HCEC 1CT (cell line): ENCODE measurements around the gene LRRC8E.
"Not testable (repeated sequence)": the region's sequence is repeated elsewhere in the genome, so short reads cannot be mapped to it uniquely, and the experiment has no call there.

Source experiments
- DNase-seq: peaks from one replicate; pipeline ENCODE4 v3.0.0-alpha.2; 2017

LRRC8E gene

DNA sequence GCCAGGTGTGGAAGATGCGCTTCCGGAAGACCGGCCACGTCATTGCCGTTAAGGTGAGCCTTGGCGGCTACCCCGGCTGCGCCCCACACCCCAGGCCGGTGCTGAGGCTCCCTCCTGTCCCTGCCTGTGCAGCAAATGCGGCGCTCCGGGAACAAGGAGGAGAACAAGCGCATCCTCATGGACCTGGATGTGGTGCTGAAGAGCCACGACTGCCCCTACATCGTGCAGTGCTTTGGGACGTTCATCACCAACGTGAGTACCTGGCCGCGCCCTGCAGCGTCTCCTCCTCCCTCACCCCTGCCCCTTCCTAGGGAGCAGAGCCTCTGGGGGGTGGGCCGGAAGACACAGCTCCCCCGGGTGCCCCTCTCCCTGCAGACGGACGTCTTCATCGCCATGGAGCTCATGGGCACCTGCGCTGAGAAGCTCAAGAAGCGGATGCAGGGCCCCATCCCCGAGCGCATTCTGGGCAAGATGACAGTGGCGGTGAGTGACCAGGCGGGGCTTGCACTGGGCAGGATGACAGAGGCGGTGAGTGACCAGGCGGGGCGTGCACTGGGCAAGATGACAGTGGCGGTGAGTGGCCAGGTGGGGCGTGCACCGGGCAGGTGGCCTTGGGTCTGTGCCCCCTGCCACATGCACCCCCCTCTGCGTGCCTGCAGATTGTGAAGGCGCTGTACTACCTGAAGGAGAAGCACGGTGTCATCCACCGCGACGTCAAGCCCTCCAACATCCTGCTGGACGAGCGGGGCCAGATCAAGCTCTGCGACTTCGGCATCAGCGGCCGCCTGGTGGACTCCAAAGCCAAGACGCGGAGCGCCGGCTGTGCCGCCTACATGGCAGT is 22.2 kb downstream of the LRRC8E start:
- no peak for DNase-seq

DNA sequence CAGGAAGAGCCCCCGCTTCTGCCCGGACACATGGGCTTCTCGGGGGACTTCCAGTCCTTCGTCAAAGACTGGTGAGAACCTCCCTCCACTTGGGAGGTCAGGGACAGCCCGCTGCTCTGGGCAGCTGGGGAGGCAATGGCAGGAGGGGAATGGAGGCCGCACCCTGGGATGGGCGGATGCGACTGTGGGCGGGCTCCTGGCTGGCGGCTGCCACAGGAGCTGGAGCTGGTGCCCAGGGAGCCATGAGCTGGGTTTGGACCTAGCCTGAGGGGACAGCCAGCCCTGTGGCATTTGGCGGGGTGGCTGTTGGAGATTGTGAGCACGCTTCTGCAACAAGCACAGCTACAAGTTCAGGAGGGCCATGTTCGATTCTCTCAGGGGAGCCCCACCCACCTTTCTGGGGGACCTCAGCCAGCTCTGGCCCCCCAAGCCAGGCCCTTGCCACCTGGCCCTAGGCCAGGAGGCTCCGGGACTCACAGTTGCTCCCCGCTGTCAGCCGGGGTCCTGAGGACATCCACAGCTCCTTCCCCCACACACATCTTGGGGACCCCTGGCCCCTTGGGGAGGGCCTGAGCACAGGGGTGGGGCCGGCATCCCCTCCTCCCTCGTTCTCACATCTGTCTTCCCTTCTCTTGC is 23.3 kb downstream of the LRRC8E start:
- no peak for DNase-seq

DNA sequence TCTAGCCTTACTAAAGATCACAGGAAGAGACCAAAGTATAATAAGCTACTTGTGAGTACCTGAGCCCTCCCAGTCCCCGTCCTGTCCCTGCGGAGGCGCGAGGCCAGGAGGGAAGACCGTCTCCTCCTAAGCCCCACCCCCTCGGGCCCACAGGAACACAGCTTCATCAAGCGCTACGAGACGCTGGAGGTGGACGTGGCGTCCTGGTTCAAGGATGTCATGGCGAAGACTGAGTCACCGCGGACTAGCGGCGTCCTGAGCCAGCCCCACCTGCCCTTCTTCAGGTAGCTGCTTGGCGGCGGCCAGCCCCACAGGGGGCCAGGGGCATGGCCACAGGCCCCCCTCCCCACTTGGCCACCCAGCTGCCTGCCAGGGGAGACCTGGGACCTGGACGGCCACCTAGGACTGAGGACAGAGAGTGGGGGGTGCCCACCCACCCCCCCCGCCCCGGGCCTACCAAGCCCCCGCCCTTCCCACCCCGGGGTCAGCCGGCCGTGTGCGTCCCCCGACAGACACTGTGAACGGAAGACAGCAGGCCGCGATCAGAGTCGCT is 23.9 kb downstream of the LRRC8E start:
- DNase-seq: no peak

DNA sequence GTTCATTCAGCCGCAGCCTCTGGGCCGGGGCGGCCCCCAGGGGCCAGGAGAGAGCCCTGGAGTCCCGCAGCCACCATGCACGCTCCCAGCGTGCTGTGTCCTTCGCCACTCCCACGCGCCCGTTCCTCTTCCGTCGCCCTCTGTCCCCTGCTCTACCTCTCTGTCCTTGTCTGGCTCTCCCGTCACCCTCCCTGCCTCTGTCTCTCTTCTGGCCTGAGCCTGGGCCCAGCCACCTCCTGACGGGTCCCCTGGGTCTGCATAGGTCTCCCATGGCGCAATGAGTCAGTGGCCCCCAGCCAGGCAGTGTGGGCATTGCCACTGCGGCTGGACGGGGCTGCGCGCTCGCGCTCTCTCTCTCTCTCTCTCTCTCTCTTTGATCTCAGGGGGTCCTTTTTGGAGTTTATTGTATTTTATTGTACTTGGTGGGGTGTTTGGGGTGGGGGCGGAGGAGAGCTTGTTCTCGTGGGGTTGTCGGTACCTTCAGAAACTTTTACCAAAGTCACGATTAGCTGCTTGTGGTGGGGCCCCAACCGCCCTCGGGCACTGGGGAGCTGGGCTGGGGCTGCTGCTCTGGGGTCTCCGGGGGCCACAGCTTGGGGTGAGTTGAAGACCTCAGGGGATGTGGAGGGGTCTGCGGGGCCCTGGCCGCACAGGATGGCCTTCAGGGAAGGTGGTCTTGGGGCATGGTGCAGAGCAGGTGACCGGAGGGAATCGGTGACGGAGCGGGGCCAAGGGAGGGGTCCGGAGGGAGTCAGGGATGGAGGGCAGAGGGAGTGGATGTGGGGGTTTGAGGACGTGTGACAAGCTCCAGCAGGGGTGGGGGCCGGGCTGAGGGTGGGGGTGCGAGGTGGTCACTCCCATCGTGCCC is 24.6 kb downstream of the LRRC8E start:
- no peak for DNase-seq

DNA sequence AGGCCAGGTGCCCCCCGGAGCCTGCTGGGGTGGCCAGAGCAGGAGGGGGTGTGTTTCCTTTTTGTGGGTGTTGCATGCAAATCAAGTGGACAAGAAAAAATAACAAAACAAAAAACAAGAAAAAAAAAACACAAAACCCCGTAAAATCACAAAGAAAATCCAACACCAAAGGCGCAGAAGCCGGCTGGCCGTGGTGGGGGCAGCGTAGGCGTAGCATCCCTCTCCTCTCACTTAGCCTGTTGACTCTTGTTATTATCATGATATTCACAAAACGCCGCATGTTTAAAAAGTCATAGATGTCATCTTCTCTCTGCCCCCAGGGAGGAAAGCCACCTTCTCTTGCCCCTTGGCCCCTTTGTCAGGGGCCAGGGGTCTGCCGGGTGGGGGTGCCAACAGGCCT is 25.3 kb downstream of the LRRC8E start:
- DNase-seq: no peak

DNA sequence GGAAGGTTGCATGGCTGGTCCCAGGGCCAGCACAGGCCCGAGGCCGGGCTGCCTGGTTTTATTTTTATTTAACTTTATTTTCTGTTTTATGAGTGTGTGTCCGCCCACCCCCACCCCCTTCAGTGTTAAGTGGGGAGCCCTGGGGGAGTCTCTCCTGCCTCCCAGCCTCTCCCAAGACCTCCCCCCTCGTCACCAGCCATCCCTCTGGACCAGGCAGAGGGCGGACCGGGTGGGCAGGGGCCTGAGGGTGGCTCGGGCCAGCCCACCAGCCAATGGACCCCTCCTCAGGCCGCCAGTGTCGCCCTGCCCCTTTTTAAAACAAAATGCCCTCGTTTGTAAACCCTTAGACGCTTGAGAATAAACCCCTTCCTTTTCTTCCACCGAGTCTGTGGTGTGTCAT is 25.8 kb downstream of the LRRC8E start:
- no peak for DNase-seq

DNA sequence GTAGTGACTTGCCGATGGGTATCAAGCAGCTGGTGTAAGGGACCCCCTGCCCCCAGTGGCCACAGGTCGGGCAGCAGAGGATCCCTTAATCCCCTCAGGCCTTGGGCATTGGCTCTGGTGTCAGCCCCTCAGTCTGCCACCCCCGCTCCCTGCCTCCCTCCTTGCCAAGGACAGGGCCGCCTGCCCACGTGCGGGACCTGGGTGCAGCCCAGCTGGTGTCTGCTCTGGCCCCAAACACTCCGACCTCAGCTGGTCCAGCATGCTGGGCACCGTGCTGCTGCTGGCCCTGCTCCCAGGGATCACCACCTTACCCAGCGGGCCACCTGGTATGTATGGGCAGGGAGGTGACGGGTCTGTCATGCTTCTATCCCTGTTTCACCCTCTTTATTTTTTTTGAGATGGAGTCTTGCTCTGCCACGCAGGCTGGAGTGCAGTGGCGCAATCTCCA is 26.3 kb downstream of the LRRC8E start, which contains the start of gene TGFBR3L:
Gene TGFBR3L (plus strand): TSS at position 233 of the 448 bp plus-strand sequence.
- no peak for DNase-seq

DNA sequence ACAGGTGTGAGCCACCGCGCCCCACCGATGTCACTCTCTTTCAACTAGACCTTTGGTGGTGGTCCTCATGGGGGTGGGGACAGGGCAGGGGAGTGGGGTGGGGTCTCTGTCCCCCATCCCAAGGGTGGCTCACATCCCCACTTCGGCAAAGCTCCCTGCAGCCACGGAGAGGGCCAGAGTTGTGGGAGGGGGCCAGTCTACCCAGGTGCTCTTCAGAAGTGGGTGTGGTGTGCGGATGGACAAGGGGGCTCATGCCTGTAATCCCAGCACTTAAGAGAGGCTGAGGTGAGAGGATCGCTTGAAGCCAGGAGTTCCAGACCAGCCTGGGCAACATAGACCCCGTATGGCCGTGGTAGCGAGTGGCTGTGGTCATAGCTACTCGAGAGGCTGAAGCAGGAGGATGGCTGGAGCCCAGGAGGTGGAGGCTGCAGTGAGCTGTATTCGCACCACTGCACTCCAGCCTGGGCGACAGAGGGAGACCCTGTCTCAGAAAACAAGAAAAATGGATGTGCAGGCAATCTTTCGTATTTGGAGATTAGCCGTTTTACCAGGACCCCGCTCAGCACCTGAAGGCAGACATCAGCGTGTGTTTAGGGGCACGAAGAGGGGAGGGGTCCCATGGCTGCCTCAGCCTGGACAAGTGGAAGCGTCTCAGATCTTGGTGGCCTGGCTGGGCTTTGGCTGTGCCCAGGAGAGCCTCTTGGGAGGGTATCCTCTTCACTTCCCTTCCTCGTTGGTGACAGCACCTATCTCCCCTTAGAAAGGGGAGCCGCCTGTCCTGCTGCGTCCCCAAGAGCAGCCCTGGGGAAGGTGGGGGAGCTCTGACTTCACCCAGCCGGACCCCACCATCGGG is 27.2 kb downstream of the LRRC8E start:
- DNase-seq: no peak

DNA sequence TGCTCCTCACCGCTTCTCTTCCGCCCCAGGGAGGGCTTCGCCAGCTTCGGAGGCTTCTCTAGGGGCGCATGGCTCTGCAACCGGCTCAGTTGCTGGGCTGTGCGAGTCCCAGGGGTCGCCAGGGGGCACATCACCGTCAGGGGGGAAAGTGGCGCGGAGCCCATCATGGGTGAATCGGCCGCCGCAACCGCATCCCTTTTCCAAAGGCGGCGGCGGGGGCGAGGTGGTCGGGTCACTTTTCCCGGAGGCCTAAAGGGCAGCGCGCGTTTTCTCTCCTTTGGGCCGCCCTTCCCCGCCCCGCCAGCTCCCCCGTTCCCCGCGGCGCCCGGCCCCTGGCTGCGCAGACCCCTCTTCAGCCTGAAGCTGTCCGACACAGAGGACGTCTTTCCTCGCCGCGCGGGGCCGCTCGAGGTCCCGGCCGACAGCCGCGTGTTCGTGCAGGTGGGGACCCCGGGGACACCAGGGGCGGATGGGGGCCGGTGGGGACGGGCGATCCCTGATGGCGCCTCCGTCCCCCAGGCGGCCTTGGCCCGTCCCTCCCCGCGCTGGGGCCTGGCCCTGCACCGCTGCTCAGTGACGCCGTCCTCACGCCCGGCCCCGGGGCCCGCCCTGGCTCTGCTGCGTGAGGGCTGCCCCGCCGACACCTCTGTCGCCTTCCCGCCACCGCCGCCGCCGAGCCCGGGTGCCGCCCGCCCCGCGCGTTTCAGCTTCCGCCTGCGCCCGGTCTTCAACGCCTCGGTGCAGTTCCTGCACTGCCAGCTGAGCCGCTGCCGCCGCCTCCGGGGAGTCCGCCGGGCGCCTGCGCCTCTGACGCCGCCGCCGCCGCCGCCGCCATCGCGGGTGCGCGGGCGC is 28.0 kb downstream of the LRRC8E start:
- DNase-seq: peak; percentile 36

DNA sequence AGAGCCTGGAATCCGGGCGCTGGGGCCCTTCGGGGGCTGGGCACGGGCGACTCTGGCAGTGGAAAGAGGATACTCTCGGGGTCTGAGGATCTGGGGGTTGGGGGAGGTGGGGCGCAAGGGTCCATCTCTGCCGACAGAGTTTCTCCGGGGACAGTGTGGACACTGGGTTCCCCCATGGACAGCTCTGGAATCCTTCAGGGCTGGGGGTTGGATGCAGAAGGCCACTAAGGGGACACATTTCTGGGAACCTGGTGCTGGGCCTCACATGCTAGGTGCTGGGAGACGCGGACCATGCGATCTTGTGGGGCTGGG is 28.6 kb downstream of the LRRC8E start:
- DNase-seq: no peak

DNA sequence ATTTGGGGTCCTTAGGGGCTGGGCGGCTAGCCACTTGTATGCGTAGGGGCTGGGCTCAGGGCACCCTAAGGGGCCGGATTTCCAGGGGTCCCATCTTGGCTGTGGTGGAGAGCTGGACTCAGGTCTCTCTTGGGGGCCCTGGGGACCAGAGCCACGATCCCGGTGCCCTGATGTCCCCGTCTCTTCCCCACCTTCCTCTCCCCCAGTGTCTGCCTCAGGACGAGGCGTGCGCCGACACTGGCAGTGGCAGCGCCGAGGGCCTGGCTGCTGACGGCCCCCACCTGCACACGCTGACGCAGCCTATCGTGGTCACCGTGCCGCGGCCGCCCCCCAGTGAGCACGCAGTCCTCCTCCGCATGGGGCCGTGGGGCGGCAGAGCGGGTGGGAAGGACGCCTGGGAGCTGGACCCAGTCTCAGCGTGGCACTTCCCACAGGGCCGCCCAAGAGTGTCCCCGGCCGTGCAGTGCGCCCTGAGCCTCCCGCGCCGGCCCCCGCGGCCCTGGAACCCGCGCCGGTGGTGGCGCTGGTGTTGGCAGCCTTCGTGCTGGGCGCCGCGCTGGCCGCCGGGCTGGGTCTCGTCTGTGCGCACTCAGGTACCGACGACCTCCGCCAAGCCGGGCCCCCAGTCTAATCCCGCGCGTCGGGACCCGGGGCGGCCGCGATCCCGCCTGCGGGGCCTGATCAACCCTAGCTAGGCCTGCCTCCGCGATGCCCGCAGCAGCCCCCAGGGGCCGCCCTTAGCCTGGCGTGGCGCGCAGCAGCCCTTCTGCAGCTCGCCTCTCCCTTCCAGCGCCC is 29.2 kb downstream of the LRRC8E start:
- DNase-seq: peak; percentile 46

DNA sequence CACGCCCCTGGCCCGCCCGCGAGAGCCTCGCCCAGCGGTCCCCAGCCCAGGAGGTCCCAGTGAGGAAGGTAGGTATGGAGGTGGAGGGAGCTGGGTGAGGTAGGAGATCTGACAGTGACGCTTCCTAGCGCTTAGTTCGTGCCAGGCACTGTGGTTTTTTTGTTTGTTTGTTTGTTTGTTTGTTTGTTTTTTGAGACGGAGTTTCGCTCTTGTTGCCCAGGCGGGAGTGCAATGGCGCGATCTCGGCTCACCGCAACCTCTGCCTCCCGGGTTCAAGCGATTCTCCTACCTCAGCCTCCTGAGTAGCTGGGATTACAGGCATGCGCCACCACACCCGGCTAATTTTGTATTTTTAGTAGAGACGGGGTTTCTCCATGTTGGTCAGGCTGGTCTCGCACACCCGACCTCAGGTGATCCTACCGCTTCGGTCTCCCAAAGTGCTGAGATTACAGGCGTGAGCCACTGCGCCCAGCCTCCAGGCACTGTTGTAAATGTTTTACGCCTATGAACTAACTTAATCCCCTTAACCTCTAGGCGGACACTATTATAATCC is 29.8 kb downstream of the LRRC8E start:
- DNase-seq: not testable (repeated sequence)

DNA sequence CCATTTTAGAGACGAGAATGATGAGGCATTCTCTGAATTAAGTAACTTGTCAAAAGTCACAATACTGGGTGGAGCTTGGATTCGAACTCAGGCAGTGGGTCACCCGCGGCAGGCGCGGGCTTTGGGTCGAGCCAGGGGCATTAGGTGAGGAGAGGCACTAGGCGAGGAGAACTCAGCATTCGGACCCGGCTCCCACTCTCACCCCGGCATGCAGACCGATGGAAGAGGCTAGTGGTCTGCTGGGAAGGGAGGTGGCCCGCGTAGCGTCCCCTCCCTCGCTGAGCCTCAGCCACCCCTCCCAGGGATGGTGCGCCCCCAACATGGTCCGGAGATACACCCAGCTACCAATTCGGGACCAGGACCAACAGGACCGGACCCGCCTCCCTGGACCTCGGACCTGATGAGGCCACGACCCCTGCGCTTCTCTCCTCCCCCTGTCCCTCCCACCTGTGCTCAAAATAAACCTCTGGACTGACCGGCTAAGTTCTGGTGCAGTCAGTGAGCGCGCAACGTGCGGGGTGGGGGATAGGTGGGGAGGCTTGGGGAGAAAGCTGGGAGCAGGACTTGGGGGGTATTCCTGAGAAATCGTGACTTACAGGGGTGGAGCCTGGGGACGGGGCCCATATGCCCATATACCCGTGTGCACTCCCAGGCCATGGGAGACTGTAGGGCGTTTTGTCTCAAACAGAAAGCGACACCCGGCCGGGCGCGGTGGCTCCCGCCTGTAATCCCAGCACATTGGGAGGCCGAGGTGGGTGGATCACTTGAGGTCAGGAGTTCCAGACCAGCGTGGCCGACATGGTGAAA is 30.5 kb downstream of the LRRC8E start:
- DNase-seq: no peak

DNA sequence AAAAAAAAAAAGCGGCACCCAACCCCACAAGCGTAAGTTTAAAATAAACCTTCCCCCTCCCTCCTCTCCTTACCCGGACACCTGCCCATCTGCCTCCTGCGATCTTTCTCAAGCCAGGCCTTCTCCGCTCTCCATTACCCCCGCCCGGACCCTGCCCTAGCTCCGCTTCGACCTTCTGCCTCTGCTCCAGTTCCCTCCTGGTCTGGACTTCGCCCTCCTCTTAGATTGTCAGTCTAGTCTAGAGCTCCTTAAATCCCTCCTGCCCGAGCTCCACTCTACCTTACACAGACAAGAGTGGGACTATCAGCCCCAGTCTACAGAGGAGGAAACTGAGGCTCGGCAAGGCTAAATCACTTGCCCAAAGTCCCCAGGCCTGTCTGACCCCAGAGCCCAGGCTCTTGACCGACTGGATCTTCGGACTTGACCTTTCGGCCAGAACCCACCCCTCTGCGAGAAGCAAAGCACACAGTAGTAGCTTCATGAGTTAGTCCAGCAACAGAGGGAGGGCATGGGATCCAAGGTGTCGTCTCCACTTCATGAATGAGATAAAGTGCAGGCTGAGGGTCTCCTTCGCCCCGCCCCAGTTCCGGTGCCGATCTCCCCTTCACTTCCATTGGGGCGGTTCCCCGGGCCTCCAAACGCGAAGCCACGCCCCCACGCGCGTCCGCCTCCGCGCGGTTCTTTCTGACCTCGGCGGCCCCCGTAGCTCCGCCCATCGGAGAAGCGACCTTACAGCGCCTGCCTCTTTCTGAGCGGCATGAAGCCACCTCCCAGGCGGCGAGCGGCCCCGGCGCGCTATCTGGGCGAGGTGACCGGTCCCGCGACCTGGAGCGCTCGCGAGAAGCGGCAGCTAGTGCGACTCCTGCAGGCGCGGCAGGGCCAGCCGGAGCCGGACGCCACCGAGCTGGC is 31.6 kb downstream of the LRRC8E start, which contains the start of gene SNAPC2:
Gene SNAPC2 (plus strand): TSS at position 729 of the 909 bp plus-strand sequence. CDS start 29 bp downstream, at position 758.
- peak; percentile 91 for DNase-seq

DNA sequence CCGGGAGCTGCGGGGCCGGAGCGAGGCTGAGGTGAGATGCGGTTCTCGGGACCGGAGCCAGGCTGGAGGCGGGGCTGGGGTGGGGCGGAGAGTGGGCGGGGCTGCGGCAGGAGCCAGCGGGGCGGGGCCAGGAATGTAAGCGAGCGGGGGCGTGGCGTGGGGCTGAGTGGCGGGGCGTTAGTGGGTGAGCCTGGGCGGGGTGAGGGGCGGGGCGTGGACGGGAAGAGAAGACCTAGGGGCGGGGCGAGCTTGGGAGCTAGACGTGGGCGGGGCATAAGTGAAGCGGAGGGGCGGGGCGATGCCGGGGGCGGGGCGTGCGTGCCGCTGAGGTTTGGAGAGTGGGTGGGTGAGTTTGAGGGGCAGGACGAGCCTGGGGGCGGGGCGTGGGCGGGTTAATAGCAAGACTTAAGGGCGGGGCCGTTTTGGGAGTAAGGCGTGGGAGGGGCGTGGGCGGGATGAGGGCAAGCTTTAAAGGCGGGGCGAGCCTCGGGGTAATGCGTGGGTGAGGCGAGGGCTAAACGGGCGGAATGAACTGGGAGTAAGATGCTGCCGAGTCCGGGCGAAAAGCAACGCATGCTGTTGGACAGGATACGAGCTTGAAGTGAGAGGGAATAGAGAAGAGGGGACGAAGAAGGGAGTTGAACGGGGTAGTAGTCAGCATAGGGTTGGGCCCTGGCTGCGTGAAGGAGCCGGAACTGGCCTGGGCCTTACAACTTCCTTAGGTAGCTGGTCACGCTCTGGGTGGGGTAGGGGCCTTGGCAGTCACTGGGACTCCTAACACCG is 32.4 kb downstream of the LRRC8E start:
- DNase-seq: peak; percentile 94

DNA sequence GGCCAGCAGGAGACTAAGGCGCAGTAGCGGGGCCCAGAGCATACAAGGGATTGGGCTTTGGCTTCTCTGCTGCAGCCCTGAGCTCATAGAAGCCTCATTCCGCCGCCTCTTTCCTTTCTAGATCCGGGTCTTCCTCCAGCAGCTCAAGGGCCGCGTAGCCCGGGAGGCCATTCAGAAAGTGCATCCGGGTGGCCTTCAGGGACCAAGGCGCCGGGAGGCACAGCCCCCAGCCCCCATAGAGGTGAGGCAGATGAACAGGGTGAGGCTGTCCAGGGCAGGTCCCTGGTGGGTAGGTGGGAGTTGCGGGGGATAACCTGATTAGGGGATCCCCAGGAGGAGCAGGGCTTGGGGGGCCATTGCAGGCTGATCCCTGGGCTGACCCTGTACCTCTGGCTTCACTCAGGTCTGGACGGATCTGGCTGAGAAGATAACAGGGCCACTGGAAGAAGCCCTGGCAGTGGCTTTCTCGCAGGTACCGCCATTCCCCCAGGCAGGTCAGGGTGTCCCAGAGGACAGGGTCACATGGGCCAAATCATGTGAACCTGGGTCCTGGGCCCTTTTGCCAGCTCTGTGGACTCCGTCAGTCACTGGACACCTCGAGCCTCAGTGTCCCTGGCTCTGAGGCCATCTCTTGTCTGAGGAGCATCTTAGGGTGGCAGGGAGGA is 33.1 kb downstream of the LRRC8E start:
- DNase-seq: no peak
